Activated CD8-positive, alpha-beta memory T cell treated with anti-CD3 and anti-CD28 coated beads, Interleukin-2, amount 50 U/mL, for 24 hours (primary cell): ENCODE measurements around the gene PTCH2.
"Not testable (repeated sequence)": the region's sequence is repeated elsewhere in the genome, so short reads cannot be mapped to it uniquely, and the experiment has no call there.

Source experiments
- DNase-seq: peaks from one replicate; pipeline ENCODE4 v3.0.0-alpha.2; 2020; ENCODE audit errors: extremely low read depth

PTCH2 gene

DNA sequence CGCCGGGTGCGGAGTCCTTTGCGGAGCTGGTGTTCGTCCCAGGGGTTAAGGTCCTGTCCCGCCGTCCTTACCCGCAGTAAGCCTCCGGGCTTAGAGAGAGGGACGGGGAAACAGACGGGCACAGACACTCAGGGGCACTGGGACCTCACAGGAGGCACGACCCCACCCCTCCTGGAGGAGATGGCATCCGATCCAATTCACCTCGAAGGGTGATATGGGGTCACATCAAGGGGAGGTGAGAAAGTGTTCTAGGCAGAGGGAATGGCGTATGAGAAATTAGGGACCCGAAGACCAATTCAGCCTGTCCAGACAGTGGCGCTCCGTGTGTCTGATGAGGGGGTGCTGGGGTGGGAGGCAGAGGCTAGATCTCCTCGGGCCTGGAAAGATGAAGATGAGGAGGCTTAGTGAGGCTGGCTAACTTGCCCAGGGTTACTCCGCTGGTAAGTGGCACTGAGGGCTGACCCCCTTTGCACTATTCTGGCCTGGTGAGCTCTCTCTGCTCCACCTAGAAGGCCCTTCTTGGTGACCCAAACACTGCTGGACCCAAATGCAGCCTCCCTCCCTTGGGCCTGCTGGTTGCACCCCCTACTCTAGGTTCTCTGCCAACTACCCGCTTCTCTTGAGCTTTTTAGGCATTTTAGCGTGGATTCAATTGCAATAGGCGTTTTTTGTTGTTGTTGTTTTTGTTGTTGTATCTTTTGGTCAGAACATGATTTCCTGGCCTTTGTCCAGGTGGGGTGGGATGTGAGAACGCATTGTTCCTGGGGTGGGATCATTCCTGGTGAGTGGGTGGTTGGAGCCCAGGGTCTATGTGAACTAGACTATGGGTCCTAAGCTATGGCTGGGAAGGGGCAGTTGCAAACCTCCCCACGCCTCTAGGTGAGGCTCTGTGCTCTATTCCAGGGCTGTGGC, 22.5 kb downstream of the PTCH2 start:
- no peak for DNase-seq

- peak; percentile 81 for DNase-seq
These were observed 23.3 kb downstream of the PTCH2 start for GRCh38 chr1:44819608-44820327.

- DNase-seq = no peak
These were observed 23.9 kb downstream of the PTCH2 start for GRCh38 chr1:44819196-44819607.

DNA sequence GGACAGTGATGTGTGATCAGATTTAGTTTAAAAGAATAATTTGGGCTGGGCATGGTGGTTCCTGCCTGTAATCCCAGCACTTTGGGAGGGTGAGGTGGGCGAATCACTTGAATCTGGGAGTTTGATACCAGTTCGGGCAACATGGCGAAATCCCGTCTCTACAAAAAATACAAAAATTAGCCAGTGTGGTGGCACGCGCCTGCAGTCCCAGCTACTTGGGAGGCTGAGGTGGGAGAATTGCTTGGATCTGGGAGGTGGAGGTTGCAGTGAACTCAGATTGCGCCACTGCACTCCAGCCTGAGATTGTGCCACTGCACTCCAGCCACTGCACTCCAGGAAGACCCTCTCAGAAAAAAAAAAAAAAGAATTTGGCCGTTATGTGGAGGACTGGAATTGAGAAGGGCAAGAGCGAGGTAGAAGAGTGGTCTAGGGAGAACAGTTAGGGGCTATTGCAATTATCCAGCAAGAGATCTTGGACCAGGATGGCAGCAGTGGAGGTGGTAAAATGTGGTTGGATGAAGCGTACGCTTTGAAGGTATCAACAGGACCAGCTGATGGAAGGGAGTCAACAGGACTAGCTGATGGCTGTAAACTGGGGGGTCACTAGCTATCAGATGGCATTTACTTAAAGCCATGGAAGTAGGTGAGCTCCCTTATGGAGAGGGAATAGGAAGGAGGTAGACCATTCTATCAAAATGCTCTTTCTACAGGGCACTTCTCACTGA, 25.1 kb downstream of the PTCH2 start:
- no peak for DNase-seq

DNA sequence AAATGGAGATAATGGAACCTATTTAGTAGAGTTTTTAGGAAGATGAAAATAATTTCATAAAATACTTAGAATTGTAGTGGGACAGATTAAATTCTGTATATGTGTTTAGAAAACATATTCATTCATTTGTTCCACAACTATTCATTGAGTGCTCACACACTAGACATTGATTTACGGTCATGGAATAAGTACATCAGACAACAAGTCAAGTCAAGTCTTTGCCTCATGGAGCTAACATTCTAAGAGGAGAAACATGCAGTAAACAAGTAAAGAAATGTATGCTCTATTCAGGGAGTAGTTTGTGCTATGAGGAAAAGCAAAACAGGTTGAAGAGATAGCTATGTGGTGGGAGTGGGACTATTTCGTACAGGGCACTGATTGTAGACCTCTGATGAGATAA, 25.7 kb downstream of the PTCH2 start:
- no peak for DNase-seq

GRCh38 chr1:44815926-44816325, 27.1 kb downstream of the PTCH2 start:
- not testable (repeated sequence) for DNase-seq

- DNase-seq = no peak
These were observed 30.1 kb downstream of the PTCH2 start for GRCh38 chr1:44812822-44813543.

GRCh38 chr1:44811234-44811633, 31.8 kb downstream of the PTCH2 start:
- no peak for DNase-seq

DNA sequence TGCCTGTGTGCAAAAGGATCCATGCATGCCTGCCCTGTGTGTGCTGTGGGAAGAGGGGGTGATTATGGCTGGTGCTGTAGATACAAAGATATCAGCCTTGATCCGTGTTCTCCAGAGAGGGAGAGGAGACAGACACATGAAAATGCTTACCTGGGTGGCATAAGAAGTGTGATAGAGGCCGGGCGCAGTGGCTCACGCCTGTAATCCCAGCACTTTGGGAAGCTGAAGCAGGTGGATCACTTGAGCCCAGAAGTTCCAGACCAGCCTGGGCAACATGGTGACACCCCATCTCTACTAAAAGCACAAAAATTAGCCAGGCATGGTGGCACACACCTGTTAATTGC, 32.3 kb downstream of the PTCH2 start:
- DNase-seq = not testable (repeated sequence)

DNA sequence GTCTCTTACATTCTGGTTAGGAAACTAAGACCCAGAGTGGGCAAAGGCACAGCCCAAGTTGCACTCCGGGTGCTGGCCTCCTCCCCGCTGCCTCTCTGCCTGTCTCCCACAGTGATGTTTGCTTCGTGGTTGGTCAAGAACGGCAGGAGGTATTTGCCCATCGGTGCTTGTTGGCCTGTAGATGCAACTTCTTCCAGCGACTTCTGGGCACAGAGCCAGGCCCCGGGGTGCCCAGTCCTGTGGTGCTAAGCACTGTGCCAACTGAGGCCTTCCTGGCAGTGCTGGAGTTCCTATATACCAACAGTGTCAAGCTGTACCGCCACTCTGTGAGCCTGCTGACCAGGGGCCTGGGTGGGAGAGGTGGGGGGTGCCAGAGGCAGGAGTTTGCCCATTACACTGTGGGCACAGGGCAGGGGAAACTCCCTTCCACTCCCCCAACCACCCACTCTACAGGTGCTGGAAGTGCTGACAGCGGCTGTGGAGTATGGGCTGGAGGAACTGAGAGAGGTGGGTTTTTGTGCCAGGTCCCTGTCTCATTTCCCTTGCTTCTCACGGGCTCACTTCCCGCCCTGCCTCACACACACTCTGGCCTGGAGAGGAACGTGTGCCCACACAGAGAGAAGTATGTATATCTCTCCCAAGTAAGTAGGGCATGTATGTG, 32.8 kb downstream of the PTCH2 start:
- no peak for DNase-seq

DNA sequence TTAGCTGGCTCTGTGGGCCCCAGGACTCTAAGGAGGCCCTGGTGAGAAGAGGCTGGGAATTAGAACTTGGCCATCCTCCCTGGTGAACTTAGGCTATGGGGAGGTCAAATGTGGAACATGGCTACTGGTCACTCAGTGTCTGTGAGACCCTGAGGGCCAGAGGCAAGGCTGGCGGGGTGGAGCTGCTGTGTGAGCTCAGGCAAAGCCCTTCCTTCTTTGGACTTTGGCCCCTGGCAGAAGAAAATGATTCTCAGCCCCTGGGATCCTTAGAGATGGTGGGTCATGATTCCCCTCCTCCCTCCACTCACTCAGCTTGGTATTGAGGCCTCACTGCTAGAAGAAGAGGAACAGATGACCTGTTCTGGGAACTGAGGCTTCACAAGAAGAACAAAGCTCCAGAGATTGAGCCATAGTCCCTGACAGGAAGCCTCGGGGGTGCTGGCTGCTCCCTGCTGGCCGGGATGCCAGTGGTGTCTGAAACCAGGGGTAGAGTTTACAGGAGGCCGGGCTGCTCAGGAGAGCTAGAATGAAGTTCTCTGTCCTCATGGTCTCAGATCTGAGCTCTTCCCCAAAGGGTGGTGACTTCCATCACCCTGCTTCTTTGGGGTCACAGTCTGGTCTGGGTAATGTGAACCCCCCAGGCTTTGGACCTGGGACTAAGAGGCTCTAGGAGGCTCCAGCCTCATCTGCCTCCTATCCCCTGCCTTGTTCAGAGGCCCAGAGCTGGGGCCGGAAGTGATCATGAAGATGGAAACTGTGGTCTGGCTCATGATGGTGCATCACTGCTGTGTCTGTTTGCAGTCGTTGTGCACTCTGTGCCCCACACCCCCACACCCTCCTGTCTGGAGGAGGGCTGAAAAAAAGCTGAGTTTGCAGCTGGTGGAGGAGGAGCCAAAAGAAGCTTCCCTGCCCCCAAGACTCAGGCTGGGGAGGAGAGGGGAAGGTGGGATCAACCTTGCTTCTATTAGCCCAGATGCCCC, 33.8 kb downstream of the PTCH2 start:
- DNase-seq = peak; percentile 82

- no peak for DNase-seq
These were observed 34.8 kb downstream of the PTCH2 start, which contains the start of gene BTBD19 for GRCh38 chr1:44808063-44808937. Gene BTBD19, plus strand, starts transcription at chr1:44808523. Its CDS starts 298 bp downstream, at chr1:44808821.

DNA sequence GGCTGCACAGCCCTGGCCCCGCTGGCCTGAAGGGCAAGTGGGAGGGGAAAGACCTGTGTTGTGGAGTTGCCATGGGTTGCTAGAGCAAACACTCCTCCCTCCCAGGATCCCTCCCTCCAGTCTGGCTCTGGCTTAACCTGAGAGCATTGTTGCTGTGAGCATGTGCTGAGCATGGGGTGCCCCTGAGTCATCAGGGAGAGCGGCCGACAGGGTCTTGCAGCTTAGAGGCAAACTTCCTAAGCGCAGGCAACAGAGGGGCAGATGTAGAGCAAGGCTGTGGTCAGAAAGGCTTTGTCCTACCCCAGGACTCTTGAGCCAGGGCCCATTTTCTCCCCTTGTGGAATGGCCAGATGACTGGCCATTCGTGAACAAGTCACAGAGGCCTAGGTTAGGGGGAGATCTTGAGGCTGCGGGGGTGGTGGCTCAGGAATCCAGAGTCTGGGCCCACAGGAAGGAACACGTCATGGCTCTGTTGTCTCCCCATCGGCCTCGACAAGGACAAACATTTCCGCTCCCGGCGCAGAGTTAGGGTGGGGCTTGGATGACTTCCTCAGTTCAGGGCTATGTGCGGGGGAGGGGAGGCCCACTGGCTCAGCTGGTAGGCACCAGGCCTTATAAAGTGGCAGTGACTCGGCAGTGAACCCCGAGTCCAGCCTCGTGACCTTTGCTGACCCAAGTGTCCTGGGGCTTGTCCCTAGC, 35.5 kb downstream of the PTCH2 start:
- peak; percentile 79 for DNase-seq

- DNase-seq = no peak
These were observed 36.2 kb downstream of the PTCH2 start, which contains the start of gene DYNLT4 for GRCh38 chr1:44806704-44807363. Gene DYNLT4, minus strand, starts transcription at chr1:44807351. Its CDS starts 683 bp downstream, at chr1:44806668.

DNA sequence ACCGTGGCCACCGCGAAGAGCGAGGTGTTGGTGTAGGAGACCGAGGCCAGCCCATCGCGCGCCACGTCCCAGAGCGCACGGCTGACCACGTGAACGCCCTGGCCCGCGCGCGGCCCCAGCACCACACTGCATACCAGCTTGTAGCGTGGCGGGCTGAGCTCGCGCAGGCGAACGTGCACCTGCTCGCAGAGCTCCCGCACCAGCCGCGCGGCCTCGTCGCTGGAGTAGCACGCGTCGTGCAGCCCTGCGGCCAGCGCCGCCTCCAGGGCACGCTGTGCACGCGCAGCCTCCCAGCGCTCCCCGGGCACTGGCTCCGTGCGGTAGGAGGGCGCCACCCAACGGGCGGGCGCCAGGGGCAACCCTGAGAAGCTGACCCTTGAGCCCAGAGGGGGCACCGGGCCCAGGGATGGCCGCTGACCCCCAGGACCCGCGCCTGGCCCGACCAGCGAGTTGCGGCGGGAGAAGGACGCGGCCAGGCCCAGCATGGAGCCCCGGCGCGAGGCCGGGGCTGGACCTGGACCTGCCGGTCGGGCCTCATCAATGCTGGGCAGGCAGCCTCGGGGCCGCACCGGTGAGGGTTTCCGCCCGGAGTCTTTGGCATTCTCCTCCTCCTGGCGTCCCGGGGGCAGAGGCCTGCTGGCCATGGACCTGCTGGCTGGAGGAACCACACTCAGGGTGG, 36.9 kb downstream of the PTCH2 start:
- no peak for DNase-seq

DNA sequence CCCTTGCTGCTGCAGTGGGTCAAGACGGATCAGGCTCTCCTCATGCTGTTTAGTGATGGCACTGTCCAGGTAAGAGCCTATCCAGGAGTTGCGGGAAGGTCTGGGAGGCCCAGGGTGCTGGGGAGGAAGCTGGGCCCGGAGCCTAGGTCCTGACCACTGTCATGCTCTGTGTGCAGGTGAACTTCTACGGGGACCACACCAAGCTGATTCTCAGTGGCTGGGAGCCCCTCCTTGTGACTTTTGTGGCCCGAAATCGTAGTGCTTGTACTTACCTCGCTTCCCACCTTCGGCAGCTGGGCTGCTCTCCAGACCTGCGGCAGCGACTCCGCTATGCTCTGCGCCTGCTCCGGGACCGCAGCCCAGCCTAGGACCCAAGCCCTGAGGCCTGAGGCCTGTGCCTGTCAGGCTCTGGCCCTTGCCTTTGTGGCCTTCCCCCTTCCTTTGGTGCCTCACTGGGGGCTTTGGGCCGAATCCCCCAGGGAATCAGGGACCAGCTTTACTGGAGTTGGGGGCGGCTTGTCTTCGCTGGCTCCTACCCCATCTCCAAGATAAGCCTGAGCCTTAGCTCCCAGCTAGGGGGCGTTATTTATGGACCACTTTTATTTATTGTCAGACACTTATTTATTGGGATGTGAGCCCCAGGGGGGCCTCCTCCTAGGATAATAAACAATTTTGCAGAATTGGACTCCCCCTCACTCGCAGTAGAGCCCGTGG, 37.6 kb downstream of the PTCH2 start:
- DNase-seq = no peak
